ENCODE measurements around the gene CMTM5.

CMTM5 gene

GRCh38 chr14:23407516-23408306 is 30.9 kb downstream of the CMTM5 start, which contains the start of gene MYH6:
MYH6 (minus strand) TSS chr14:23408273; CDS start chr14:23407223, 1,050 bp downstream.
- no peak for TF ChIP-seq CTCF (conservative IDR thresholded peaks at IDR 0.05; ENCODE audit: control insufficient read depth, insufficient read depth, low read depth, low read length)
- no peak within 1 kb of the TSS for H3K4me3 ChIP-seq (ENCODE audit: control insufficient read depth, low read depth, low read length)
- DNase-seq (ENCODE audit: low read depth): no peak

GRCh38 chr14:23408307-23408630 is 31.4 kb downstream of the CMTM5 start:
- DNase-seq (ENCODE audit: low read depth): no peak
- no peak for TF ChIP-seq CTCF (conservative IDR thresholded peaks at IDR 0.05; ENCODE audit: control insufficient read depth, insufficient read depth, low read depth, low read length)
- H3K4me3 ChIP-seq (ENCODE audit: control insufficient read depth, low read depth, low read length): no peak overlapping the region

GRCh38 chr14:23409475-23409874 is 32.6 kb downstream of the CMTM5 start:
- no peak for TF ChIP-seq CTCF (conservative IDR thresholded peaks at IDR 0.05; ENCODE audit: control insufficient read depth, insufficient read depth, low read depth, low read length)
- no peak for DNase-seq (ENCODE audit: low read depth)
- H3K4me3 ChIP-seq (ENCODE audit: control insufficient read depth, low read depth, low read length): no peak overlapping the region

GRCh38 chr14:23409966-23410635 is 33.3 kb downstream of the CMTM5 start:
- no peak for DNase-seq (ENCODE audit: low read depth)
- no peak overlapping the region for H3K4me3 ChIP-seq (ENCODE audit: control insufficient read depth, low read depth, low read length)
- no peak for TF ChIP-seq CTCF (conservative IDR thresholded peaks at IDR 0.05; ENCODE audit: control insufficient read depth, insufficient read depth, low read depth, low read length)

- H3K4me3 ChIP-seq (ENCODE audit: control insufficient read depth, low read depth, low read length): no peak overlapping the region
- TF ChIP-seq CTCF (conservative IDR thresholded peaks at IDR 0.05; ENCODE audit: control insufficient read depth, insufficient read depth, low read depth, low read length): no peak
- no peak for DNase-seq (ENCODE audit: low read depth)
These were observed 35.0 kb downstream of the CMTM5 start for GRCh38 chr14:23411563-23412525.

- no peak for DNase-seq (ENCODE audit: low read depth)
- H3K4me3 ChIP-seq (ENCODE audit: control insufficient read depth, low read depth, low read length): no peak overlapping the region
- no peak for TF ChIP-seq CTCF (conservative IDR thresholded peaks at IDR 0.05; ENCODE audit: control insufficient read depth, insufficient read depth, low read depth, low read length)
These were observed 36.8 kb downstream of the CMTM5 start for GRCh38 chr14:23413681-23414080.

Measured in fibroblast of mammary gland (primary cell).